Chondrocyte (in vitro differentiated cells): ENCODE data around the gene NINJ1. TPM values are rescaled to one million over a fixed set of nuclear protein-coding genes. Genes with fewer than 3 reads are reported as not detected.

ENCODE experiments used
- DNase-seq: peaks from one replicate; pipeline ENCODE4 v3.0.0; 2021; ENCODE audit warnings: mixed read lengths, low spot score
- H3K27ac Mint-ChIP-seq: one replicate; pipeline ENCODE4 v1.8.0; 2021; ENCODE audit warnings: mild to moderate bottlenecking, moderate library complexity, mixed read lengths; ENCODE audit not compliant: unreplicated experiment
- H3K27me3 Mint-ChIP-seq: 2 replicates; pipeline ENCODE4 v1.8.0; 2021; ENCODE audit warnings: low read depth, mixed read lengths
- H3K36me3 Mint-ChIP-seq: 2 replicates; pipeline ENCODE4 v1.8.0; 2021; ENCODE audit warnings: low read depth, mixed read lengths
- H3K4me1 Mint-ChIP-seq: 2 replicates; pipeline ENCODE4 v1.8.0; 2021; ENCODE audit warnings: low read depth, mild to moderate bottlenecking, mixed read lengths
- H3K4me3 Mint-ChIP-seq: one replicate; pipeline ENCODE4 v1.8.0; 2021; ENCODE audit warnings: mild to moderate bottlenecking, moderate library complexity, mixed read lengths; ENCODE audit not compliant: unreplicated experiment
- H3K9me3 Mint-ChIP-seq: 2 replicates; pipeline ENCODE4 v1.8.0; 2021; ENCODE audit warnings: low read depth, mixed read lengths
- CTCF ChIP-seq: fragments of 200-600 bp; sonication (generic); IDR thresholded peaks from 2 replicates; pipeline ENCODE4 v1.5.0; 2021; ENCODE audit warnings: antibody characterized with exemption, mild to moderate bottlenecking, moderate library complexity
- long read RNA-seq: library from polyadenylated mRNA; stranded (forward); transcript quantifications from one replicate; pipeline ENCODE4 v2.0.0, GENCODE V29; 2021
- total RNA-seq: library from RNA; stranded (reverse); gene quantifications from 3 replicates; pipeline ENCODE4 v1.2.1, GENCODE V29; 2021

The NINJ1 gene, protein sequence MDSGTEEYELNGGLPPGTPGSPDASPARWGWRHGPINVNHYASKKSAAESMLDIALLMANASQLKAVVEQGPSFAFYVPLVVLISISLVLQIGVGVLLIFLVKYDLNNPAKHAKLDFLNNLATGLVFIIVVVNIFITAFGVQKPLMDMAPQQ
- 31.5 to 35.4 TPM (median 33.6 TPM) in 3 replicates for total RNA-seq
- long read RNA-seq, transcript NINJ1-201 (4 exons, 1,281 nt): major isoform, 79 of 88 reads
- long read RNA-seq, partial matches to known transcripts: 1 of 88 reads
- long read RNA-seq, other reads (novel, unspliced or antisense): 7 of 88 reads

GRCh38 chr9:93134015-93134739, at the start of gene NINJ1:
NINJ1 (minus strand) TSS chr9:93134251; CDS start chr9:93134217, 34 bp downstream.
- TF ChIP-seq CTCF: no peak
- Mint-ChIP-seq H3K9me3 (peaks cover 3% of the 10 kb centered on the region), H3K27ac (peak within 1 kb of the TSS; percentile 93), H3K36me3 (no peaks in the 10 kb centered on the region), H3K27me3 (no peaks in the 10 kb centered on the region), H3K4me1 (peaks cover 46% of the 10 kb centered on the region), H3K4me3 (peak within 1 kb of the TSS; percentile 86)
- peak; percentile 72 for DNase-seq

DNA sequence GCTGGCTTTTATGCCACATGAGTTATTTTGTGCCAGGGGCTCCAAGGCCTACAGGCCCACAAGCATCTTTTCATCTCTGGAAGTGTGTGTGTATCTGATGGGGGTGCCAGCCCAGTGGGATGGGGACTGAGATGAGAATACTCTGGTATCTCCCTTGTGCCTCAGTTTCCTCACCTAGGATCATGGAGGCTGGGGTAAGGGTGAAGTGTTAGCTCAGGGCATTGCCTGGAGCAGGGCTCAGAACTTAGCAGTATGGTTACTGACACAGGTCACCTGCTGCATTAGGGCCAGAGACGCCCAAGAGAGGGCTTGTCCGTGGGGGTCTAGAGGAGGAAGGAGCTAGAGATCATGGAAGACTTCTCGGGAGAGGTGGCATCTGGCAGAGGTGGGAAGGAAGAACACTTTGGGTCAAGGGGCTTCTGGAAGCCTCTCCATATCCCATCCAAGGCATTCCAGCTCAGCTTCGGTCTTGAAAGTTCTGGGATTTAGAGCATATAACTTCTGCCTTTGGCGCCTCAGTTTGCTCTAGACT, 49.1 kb upstream of the NINJ1 start:
- no peak for DNase-seq
- H3K36me3 Mint-ChIP-seq: no peaks in the 10 kb centered on the region

DNA sequence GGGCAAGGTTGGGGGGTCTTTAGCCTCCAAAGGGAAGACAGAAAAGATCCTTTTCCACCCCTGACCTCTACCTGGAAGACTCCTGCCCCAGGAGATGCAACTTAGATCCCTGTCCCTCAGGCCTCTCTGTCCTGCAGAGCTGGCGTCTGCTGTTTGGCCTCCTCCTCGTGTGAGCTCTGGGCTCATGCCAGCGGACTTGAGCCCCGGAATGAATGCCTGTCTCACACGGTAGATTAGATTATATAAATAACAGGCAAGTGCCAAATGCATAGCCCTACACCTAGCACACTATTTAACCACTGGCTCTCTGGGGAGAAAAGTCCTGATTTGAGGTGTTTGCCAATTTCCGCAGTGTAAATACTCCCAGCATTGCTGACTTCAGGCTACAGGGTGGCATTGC, 48.5 kb upstream of the NINJ1 start:
- H3K4me3 Mint-ChIP-seq: no peak overlapping the region
- H3K4me1 Mint-ChIP-seq: peaks cover 2% of the 10 kb centered on the region
- no peak for TF ChIP-seq CTCF
- no peaks in the 10 kb centered on the region for H3K9me3 Mint-ChIP-seq
- no peak for DNase-seq
- H3K27ac Mint-ChIP-seq: no peak overlapping the region
- H3K36me3 Mint-ChIP-seq: no peaks in the 10 kb centered on the region
- H3K27me3 Mint-ChIP-seq: peaks cover 40% of the 10 kb centered on the region

More for the DNA sequence above, 49.1 kb upstream of the NINJ1 start:
- H3K9me3 Mint-ChIP-seq: no peaks in the 10 kb centered on the region
- peaks cover 2% of the 10 kb centered on the region for H3K4me1 Mint-ChIP-seq
- no peak for TF ChIP-seq CTCF
- peak overlapping the region; percentile 40 for H3K4me3 Mint-ChIP-seq
- H3K27ac Mint-ChIP-seq: no peak overlapping the region
- peaks cover 41% of the 10 kb centered on the region for H3K27me3 Mint-ChIP-seq

DNA sequence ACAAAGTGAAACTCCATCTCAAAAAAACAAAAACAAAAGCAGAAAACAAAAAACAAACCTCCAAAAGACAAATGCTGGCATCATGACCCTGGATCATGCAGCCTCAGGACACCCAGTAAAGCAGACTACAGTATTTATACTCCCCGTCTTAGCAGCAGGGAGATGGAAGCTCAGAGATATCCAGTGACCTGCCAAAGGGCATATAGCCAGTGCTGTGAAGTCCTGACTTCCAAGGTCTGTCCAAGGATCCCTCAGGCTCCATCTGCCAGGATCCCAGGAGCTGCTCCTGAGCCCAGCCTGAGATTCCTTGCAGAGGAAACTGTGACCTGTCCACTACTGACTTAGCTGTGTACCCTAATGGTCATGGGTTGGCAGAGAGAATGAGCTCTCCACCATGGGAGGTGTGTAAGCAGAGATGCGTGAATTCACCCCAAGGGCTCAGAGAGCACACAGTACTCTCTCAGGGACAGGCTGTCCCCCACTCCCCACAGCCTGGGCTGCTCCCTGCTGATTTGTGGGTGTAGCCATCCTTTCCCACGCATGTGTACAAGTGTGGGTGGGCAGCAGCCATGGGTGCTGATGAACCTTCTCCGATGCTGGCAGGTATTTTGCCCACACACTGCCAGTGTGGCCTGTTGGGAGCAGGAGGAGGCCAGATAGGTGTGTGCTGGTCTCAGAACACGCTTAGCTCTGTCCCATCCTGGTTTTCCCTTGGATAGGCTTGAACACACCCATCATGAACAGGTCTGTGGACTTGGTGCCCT, 47.8 kb upstream of the NINJ1 start:
- peaks cover 35% of the 10 kb centered on the region for H3K27me3 Mint-ChIP-seq

More for the DNA sequence above, 47.8 kb upstream of the NINJ1 start:
- no peak for TF ChIP-seq CTCF
- Mint-ChIP-seq H3K27ac (no peak overlapping the region), H3K36me3 (no peaks in the 10 kb centered on the region), H3K4me3 (no peak overlapping the region), H3K9me3 (no peaks in the 10 kb centered on the region), H3K4me1 (peaks cover 2% of the 10 kb centered on the region)
- no peak for DNase-seq
